Neural cell (in vitro differentiated cells): Measurements from ENCODE around the gene SYVN1. TPM values are rescaled to one million over a fixed set of nuclear protein-coding genes. Genes with fewer than 3 reads are reported as not detected.

Experiments
- H2AFZ ChIP-seq: fragments of 200-600, 300-800 bp; sonication (generic), shearing (Covaris generic); 2 replicates; pipeline ENCODE4 v1.6.0; 2014; ENCODE audit warnings: low read depth, mild to moderate bottlenecking, antibody characterized with exemption, low read length, moderate library complexity
- H3F3A ChIP-seq: fragments of 200-600 bp; shearing (Covaris generic); 2 replicates; pipeline ENCODE4 v1.6.1; 2016; ENCODE audit warnings: mild to moderate bottlenecking, moderate library complexity, mixed read lengths, antibody characterized with exemption, low read length; ENCODE audit not compliant: insufficient read depth, poor library complexity, severe bottlenecking
- H3K27ac ChIP-seq: fragments of 200-600, 300-800 bp; sonication (generic), shearing (Covaris generic); 2 replicates; pipeline ENCODE4 v1.5.1; 2014; ENCODE audit warnings: mild to moderate bottlenecking, low read length, moderate library complexity
- H3K27me3 ChIP-seq: fragments of 300-800, 200-600 bp; sonication (generic), shearing (Covaris generic); 2 replicates; pipeline ENCODE4 v1.6.0; 2014; ENCODE audit warnings: mild to moderate bottlenecking, low read depth, low read length, moderate library complexity; ENCODE audit not compliant: insufficient read depth
- H3K36me3 ChIP-seq: fragments of 300-800, 200-600 bp; sonication (generic), shearing (Covaris generic); 2 replicates; pipeline ENCODE4 v1.5.1; 2014; ENCODE audit warnings: mild to moderate bottlenecking, antibody characterized with exemption, low read length, moderate library complexity; ENCODE audit not compliant: insufficient read depth
- H3K4me2 ChIP-seq: fragments of 300-800, 200-600 bp; sonication (generic), shearing (Covaris generic); 2 replicates; pipeline ENCODE4 v1.6.0; 2014; ENCODE audit warnings: mild to moderate bottlenecking, low read length
- H3K4me3 ChIP-seq: fragments of 300-800, 200-600 bp; sonication (generic), shearing (Covaris generic); 2 replicates; pipeline ENCODE4 v1.5.1; 2014; ENCODE audit warnings: mild to moderate bottlenecking, low read length, moderate library complexity
- H3K79me2 ChIP-seq: fragments of 200-600 bp; shearing (Covaris generic); replicated peaks from 2 replicates; pipeline ENCODE4 v1.6.0; 2014; ENCODE audit warnings: mild to moderate bottlenecking, low read length, moderate library complexity; ENCODE audit not compliant: insufficient read depth
- H3K9ac ChIP-seq: fragments of 300-800, 200-600 bp; sonication (generic), shearing (Covaris generic); 2 replicates; pipeline ENCODE4 v1.6.1; 2016; ENCODE audit warnings: mild to moderate bottlenecking, low read length, mixed read lengths
- H3K9me2 ChIP-seq: fragments of 200-600 bp; shearing (Covaris generic); 2 replicates; pipeline ENCODE4 v1.6.1; 2016; ENCODE audit warnings: mild to moderate bottlenecking, low read length, mixed read lengths; ENCODE audit not compliant: insufficient read depth
- H3K9me3 ChIP-seq: fragments of 200-600, 300-800 bp; sonication (generic), shearing (Covaris generic); 2 replicates; pipeline ENCODE4 v1.6.1; 2016; ENCODE audit warnings: mild to moderate bottlenecking, mixed run types, low read length, moderate library complexity, mixed read lengths
- H4K20me1 ChIP-seq: fragments of 200-600 bp; shearing (Covaris generic); 2 replicates; pipeline ENCODE4 v1.6.1; 2016; ENCODE audit warnings: mild to moderate bottlenecking, mixed run types; ENCODE audit not compliant: insufficient read depth
- CTCF ChIP-seq: fragments of 450-650 bp; IDR thresholded peaks from 2 replicates; pipeline ENCODE4 v1.5.1; 2014; ENCODE audit warnings: antibody characterized with exemption, mild to moderate bottlenecking, moderate library complexity; ENCODE audit not compliant: poor library complexity, severe bottlenecking
- EP300 ChIP-seq: fragments of 450-650 bp; conservative IDR thresholded peaks from 2 replicates; pipeline ENCODE4 v1.6.1; 2014; ENCODE audit warnings: antibody characterized with exemption, mild to moderate bottlenecking, moderate library complexity; ENCODE audit not compliant: poor library complexity, severe bottlenecking
- EZH2 ChIP-seq: fragments of 200-600, 300-800 bp; shearing (Covaris generic), sonication (generic); IDR thresholded peaks from 2 replicates; pipeline ENCODE4 v1.6.1; 2014; ENCODE audit warnings: antibody characterized with exemption, low read length, borderline replicate concordance, mild to moderate bottlenecking; ENCODE audit not compliant: insufficient read depth, poor library complexity, severe bottlenecking
- MXI1 ChIP-seq: fragments of 450-650 bp; conservative IDR thresholded peaks from 2 replicates; pipeline ENCODE4 v1.6.1; 2014; ENCODE audit warnings: antibody characterized with exemption, mild to moderate bottlenecking; ENCODE audit not compliant: poor library complexity, severe bottlenecking
- POLR2AphosphoS5 ChIP-seq: IDR thresholded peaks from 2 replicates; pipeline ENCODE4 v1.6.1; 2012
- RAD21 ChIP-seq: fragments of 450-650 bp; conservative IDR thresholded peaks from 2 replicates; pipeline ENCODE4 v1.6.1; 2014; ENCODE audit warnings: antibody characterized with exemption, mild to moderate bottlenecking, moderate library complexity
- REST ChIP-seq: IDR thresholded peaks from 2 replicates; pipeline ENCODE4 v1.6.1; 2012; ENCODE audit warnings: borderline replicate concordance
- SMC3 ChIP-seq: fragments of 450-650 bp; conservative IDR thresholded peaks from 2 replicates; pipeline ENCODE4 v1.6.1; 2014; ENCODE audit warnings: antibody characterized with exemption, mild to moderate bottlenecking, moderate library complexity; ENCODE audit not compliant: poor library complexity
- TAF1 ChIP-seq: IDR thresholded peaks from 2 replicates; pipeline ENCODE4 v1.6.1; 2012; ENCODE audit warnings: low read depth
- polyA plus RNA-seq: library from polyadenylated mRNA; depleted of rRNA; stranded (reverse); fragments of >200 nt; gene quantifications from 2 replicates; pipeline ENCODE4 v1.2.3, GENCODE V29; 2014

SYVN1 gene
- polyA plus RNA-seq, 1 donor from 2014 or later, result 12.8 TPM

GRCh38 chr11:65131417-65131776 is 2.9 kb downstream of the SYVN1 start:
- Histone ChIP-seq H3K9ac (no peak overlapping the region), H3K4me3 (no peak overlapping the region), H4K20me1 (no peaks in the 10 kb centered on the region), H3K9me2 (no peaks in the 10 kb centered on the region), H3K9me3 (no peaks in the 10 kb centered on the region), H3K79me2 (peaks cover 16% of the 10 kb centered on the region), H3K36me3 (no peaks in the 10 kb centered on the region), H3K27ac (no peak overlapping the region), H3F3A (peaks cover 5% of the 10 kb centered on the region), H2AFZ (no peak overlapping the region), H3K4me2 (no peak overlapping the region), H3K27me3 (no peaks in the 10 kb centered on the region)
- TF ChIP-seq MXI1, result no peak
- TF ChIP-seq RAD21, result no peak
- TF ChIP-seq TAF1, result no peak
- TF ChIP-seq EZH2, result no peak

GRCh38 chr11:65130631-65131416 is 3.5 kb downstream of the SYVN1 start:
- no peak for TF ChIP-seq REST
- TF ChIP-seq EP300, result no peak
- TF ChIP-seq MXI1, result no peak
- TF ChIP-seq EZH2, result no peak
- no peak for TF ChIP-seq SMC3
- TF ChIP-seq RAD21, result no peak
- no peak for TF ChIP-seq POLR2AphosphoS5
- no peak for TF ChIP-seq CTCF
- no peak for TF ChIP-seq TAF1
- Histone ChIP-seq H3F3A (peaks cover 1% of the 10 kb centered on the region), H3K4me2 (no peak overlapping the region), H3K36me3 (no peaks in the 10 kb centered on the region), H3K9me3 (no peaks in the 10 kb centered on the region), H3K27ac (no peak overlapping the region), H3K4me3 (no peak overlapping the region), H3K79me2 (peaks cover 16% of the 10 kb centered on the region), H4K20me1 (no peaks in the 10 kb centered on the region), H3K9me2 (no peaks in the 10 kb centered on the region), H3K9ac (no peak overlapping the region), H3K27me3 (no peaks in the 10 kb centered on the region), H2AFZ (no peak overlapping the region)
